HG03378 (cell line): ENCODE results near the gene SNX19.
"Not testable (repeated sequence)": the region's sequence is repeated elsewhere in the genome, so short reads cannot be mapped to it uniquely, and the experiment has no call there.

Experiments used
- ATAC-seq: cut with Tn5 transposase; IDR thresholded peaks from one replicate; pipeline ENCODE4 v1.9.1; 2021; ENCODE audit warnings: mild to moderate bottlenecking, moderate library complexity; ENCODE audit not compliant: unreplicated experiment

SNX19 gene, protein sequence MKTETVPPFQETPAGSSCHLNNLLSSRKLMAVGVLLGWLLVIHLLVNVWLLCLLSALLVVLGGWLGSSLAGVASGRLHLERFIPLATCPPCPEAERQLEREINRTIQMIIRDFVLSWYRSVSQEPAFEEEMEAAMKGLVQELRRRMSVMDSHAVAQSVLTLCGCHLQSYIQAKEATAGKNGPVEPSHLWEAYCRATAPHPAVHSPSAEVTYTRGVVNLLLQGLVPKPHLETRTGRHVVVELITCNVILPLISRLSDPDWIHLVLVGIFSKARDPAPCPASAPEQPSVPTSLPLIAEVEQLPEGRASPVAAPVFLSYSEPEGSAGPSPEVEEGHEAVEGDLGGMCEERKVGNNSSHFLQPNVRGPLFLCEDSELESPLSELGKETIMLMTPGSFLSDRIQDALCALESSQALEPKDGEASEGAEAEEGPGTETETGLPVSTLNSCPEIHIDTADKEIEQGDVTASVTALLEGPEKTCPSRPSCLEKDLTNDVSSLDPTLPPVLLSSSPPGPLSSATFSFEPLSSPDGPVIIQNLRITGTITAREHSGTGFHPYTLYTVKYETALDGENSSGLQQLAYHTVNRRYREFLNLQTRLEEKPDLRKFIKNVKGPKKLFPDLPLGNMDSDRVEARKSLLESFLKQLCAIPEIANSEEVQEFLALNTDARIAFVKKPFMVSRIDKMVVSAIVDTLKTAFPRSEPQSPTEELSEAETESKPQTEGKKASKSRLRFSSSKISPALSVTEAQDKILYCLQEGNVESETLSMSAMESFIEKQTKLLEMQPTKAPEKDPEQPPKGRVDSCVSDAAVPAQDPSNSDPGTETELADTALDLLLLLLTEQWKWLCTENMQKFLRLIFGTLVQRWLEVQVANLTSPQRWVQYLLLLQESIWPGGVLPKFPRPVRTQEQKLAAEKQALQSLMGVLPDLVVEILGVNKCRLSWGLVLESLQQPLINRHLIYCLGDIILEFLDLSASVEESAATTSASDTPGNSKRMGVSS

DNA sequence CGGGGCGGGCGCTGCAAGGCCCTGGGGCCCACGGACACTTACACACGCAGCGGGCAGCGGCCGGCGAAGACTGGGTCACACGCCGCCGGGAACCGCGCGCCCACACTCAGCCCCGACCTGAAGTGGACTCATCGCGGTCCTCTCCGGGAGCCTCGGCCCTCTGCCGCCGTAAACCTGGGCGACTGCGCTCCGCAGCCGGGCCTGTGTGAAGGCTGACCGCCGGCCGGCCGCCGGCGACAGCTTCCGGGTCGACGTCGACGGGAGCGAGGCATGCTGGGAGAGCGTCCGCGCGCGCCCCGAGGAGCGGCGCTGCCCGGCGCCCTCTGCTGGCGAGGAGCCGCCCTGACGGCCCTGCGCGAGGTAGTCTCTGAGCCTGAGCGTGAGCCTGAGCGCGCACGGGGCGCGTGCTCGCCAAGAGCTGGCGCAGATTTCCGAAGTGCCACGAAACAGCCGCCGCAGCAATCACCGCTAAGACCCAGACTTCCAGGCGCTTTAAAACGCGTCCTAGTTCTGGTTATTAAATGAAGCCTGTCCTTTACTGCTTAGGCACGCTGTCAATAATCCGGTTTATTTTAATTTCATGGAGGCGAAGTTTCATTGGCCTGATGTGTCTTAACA lies at the start of gene SNX19:
SNX19 (minus strand) TSS at position 242 of the 618 bp plus-strand sequence. CDS start 540 bp downstream, outside the sequence.
- peak; percentile 95 for ATAC-seq

DNA sequence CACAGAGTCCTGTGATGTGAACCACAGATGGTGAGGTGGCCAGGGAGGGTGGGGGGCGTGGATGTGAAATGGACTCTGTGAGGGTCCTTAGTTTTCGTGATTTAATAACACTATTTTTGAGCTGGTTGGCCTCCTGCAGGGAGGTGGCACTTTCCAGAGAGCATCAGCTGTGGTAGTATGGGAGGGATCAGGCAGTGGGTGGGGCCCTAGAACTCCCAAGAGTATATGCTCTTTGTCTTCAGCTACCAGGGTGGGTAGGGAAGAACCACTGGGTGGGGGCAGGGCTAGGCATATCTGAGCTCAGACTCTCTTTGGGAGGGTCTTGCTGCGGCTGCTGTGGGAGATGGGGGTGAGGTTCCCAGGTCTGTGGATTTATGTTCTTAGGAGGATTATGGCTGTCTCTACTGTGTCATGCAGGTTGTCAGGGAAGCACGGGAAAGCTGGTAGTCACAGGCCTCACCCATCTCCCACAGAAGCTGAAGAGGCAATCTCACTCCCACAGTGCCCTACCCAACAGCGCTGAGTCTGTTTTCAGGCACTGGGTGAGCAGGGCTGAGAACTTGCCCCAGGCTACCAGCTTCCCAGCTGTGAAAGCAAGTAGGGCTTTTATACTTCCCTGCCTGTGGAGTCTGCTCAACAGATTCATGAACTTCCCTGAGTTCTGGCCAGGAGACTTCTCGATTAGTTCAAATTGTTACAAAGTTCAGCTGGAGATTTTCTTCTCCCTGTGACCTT lies 47.9 kb upstream of the SNX19 start:
- no peak for ATAC-seq

DNA sequence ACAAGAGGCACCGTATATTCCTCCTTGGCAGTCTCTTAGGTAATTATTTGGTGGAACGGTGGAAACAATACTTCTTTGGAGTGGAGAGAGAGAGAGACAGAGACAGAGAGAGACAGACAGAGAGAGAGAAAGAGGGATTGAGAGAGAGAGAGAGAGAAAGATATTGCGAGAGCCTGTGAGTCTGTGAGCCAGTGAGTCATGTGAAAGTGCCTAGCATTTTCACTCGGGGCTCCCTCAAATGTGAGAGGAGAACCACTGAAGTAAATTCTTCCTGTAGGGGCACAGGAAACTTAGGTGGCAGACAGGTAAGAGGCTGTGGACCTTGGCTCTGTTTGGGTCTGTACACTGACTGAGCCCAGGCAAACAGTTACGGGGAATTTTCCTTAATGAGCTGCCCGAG lies 31.6 kb upstream of the SNX19 start:
- ATAC-seq: no peak

DNA sequence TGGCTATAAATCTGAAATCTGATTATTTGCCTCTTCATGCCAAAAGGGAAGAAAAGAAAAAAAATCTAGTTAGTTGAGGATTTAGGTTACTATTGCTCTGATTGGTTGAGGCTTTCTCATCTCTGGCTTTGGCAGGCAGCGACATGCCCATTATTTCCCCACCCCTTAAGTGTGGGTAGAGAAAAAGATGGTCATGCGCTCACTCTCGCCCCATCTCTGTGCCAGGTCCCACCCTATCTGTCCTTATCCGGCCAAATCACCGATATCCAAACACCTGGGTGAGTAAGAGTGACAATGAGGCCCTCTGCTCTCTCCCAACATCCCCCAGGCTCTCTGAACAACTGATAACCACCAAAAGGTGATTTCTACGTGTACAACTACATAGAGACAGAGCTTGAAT lies 31.2 kb upstream of the SNX19 start:
- ATAC-seq: no peak

DNA sequence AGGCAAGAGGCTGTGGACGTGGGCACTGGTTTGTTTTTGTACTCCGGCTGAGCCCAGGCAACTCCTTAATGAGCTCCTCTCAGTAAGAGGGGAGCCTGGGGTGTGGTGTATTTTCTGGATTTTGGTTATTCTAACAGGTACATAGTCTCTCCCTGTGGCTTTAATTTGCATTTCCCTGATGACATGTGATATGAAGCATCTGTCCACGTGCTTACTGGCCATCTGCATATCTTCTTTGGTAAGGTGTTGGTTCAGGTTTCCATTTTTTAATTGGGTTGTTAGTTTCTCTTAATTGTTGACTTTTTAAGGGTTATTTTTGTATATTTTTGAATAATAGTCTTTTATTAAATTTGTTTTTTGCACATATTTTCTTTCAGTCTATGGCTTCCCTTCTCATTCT lies 30.8 kb upstream of the SNX19 start:
- ATAC-seq: no peak

DNA sequence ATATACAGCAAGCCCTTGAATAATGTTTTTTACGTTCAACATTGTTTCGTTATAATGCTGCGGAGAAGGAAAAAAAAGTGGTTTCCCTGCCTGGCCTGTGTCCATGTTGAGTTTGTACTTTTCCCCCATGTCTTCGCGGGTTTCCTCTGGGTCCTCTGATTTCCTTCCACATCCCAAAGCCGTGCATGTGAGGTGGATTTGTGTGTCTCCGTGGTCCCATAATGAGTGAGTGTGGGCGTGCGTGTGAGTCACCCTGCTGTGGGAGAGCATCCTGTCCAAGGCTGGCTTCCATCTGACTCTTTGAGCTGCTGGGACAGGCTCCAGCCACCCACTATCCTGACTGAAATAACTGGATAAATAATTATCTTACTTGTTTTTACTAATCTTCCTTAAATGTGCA lies 29.6 kb upstream of the SNX19 start:
- no peak for ATAC-seq

DNA sequence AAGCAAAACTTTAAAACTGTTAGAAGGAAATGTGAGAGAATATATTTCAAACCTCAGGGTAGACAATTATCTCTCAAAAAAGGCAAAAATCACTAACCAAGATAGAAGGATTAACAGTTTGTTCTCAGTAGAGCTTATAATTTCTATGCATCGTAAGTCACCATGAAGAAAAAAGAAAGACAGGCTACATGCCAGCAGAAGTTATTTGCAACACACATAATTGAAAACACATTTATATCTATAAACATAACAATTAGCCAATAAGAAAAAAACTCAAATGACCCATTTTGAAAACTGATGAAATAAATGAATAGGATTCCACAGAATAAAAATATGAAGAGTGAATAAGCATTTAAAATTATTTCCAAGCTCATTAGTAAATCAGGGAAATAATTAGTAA lies 24.4 kb upstream of the SNX19 start:
- ATAC-seq: no peak

DNA sequence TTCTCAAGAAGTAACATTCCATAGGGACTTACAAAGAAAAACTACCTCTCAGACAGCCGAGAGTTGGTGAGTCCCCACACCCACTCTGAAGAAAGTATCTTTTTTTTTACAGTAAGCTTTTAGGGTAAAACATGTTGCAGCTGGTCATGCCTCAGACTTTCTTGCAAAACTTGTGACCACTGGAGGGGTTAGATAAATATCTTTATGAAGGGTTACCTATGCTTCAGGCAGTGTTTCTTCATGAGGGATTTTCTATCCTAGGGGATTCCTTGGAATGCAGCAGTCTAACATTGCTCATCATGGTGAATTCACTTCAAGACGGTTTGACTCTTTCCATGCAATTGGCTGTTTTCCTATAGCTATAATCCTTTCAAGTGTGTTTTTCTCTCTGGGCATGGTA lies 20.8 kb upstream of the SNX19 start:
- ATAC-seq: no peak

DNA sequence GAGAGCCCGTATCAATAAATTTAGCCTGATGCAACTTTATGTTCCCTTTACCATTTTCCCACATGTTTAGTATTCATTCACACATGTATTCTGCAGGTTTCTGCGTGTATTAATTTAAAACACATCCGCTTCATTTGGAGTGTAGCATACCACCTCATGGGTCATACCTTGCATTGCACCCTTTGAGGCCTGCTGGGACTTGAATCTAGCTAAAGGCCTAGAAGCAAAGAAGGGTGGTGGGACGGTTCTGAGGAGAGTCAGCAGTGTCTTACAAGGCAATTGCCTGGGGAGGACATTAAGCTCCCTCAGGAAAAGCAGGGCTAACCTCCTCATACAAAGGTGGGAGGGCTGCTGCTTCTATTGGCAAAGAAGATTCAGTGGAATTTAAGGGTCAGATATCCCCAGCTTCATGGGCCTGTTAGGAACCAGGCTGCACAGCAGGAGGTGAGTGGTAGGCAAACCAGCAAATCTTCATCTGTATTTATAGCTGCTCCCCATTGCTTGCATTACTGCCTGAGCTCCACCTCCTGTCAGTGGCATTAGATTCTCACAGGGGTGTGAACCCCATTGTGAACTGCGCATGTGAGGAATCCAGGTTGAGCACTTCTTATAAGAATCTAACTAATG lies 15.9 kb upstream of the SNX19 start:
- ATAC-seq: no peak

DNA sequence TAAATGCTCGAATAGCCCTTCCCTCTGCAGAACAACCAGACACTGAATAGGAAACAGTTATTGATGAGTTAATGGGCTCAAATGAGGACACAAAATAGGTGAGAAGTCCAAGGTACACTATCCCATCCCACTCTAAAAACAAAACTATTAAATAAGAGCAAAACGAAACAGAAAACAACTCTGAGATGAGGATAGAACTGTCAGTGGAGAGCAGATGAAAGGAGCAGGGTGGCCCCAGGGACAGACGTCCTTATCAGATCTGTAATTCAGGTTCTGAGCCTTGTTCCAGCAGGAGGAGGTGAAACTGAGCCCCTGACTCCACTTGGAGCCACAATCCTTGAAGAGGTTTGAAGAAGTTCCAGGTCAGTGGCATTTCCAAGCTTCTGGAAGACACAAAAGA lies 8.5 kb upstream of the SNX19 start:
- ATAC-seq: no peak

DNA sequence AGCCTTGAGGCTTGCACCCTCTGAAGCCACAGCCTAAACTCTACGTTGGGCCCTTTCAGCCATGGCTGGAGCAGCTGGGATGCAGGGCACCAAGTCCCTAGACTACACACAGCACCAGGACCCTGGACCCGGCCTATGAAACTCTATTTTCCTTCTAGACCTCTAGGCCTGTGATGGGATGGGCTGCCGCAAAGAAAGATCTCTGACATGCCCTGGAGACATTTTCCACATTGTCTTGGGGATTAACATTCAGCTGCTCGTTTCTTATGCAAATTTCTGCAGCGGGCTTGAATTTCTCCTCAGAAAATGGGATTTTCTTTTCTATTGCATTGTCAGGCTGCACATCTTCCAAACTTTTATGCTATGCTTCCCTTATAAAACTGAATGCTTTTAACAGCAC lies 4.3 kb upstream of the SNX19 start:
- ATAC-seq: not testable (repeated sequence)

DNA sequence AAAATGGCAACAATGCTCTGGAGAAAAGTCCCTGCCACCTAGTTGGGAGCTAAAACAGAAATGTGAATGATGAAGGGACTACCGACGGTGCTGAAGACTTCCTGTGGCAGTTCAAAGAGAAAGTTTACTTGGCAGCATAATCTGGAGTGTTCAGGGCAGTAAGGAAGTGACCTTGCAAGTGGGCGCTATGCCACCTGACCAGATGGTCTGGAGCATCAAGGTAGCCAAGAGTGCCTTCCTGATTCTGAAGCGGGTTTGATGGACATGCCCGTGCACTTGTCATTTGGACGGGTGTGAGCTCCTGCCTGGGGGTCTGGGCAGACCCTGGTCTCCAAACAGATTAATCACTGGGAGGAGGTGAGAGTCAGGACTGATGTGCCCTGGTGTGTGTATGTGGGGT lies 1.8 kb upstream of the SNX19 start:
- ATAC-seq: no peak

DNA sequence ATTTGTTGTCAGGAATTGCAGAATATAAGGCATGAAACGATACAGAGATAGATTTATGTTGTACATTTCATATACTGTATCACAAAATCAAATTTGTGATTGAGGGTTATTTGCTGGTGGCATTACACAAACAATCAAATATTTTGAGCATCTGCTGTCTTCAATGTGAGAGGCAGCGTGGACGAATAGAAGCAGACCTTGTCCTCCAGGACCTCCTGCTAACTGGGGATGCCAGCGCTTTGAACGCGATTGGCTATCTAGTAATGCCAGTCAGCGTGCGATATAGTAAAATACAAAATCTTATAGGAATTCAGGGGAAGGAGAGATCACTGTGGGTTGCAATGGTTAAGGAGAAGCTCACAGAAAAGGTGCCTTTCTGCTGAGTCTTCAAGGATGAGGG lies 631 bp upstream of the SNX19 start:
- no peak for ATAC-seq

DNA sequence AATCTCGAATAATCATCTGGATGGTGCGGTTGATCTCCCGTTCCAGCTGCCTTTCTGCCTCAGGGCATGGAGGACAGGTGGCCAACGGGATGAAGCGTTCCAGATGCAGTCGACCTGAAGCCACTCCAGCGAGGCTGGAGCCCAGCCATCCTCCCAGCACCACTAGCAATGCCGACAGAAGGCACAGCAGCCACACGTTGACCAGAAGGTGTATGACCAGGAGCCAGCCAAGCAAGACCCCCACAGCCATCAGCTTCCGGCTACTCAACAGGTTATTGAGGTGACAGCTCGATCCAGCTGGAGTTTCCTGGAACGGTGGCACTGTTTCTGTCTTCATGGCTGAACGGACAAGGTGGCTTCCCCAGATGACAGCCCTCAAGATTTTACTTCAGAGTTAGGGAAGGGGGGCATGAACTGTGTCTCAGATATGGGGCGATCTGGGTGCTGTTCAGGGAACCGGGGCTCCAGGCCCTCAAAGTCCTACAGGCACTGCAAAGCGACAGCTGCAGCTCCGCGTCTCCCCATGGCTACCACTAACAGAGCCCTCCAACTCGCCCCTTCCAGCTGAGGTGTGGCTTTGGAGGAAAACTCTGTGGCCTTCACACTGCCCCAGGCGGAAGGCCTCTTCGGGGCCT lies 559 bp downstream of the SNX19 start:
- ATAC-seq: no peak

DNA sequence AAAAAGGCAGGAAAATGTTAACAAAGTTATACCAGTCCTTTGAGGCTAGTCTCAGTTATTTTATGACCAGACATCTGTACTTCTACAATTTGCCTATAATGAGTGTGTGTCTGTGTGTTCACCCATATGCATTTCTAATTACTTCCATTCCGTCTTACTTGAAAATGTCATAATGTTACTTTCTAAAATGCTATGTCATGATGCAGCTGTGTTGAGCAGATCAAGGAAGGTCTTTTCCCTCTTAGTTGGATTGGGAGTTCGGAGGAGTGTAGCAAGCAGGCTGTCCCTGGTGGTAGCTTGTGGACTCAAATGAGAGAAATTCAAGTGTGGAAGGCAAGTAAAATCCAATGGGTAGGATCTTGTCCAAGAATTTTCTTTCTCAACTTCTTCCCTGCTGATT lies 3.0 kb downstream of the SNX19 start:
- no peak for ATAC-seq

DNA sequence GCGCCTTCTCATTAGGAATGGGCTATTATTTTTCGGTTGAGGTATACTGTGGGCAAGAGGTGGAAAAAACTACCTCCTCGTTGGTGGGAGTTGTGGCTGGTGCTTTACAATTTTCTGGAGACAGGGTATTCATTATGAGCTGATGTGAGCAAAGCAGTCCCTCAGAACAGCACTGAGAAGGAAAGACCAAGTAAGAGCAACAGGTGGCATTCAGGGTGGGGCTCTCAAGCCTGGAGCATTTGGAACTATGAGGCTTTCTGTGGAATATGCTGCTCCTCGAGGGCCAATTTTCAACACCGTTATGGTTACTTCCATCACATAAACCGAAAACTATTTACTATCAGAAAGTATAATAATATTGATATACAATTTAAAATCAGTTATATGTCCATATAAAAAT lies 3.7 kb downstream of the SNX19 start:
- no peak for ATAC-seq

DNA sequence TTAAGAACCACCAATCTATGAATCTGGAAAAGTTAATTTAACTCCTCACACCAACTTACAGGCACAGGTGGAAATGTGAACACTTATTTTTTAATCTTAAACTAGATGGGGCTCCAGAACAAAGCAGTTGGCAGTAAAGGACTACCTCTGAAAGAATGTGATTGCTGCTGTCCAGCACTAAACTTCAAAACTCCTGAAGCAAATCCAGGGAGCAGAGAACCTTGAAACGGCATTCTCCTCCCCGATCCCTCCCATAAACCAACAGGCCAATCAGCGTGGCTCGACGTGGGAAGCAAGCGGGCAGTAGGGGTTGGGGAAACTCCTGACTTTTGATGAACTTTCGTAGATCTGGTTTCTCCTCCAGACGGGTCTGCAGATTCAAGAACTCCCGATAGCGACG lies 5.0 kb downstream of the SNX19 start:
- no peak for ATAC-seq

DNA sequence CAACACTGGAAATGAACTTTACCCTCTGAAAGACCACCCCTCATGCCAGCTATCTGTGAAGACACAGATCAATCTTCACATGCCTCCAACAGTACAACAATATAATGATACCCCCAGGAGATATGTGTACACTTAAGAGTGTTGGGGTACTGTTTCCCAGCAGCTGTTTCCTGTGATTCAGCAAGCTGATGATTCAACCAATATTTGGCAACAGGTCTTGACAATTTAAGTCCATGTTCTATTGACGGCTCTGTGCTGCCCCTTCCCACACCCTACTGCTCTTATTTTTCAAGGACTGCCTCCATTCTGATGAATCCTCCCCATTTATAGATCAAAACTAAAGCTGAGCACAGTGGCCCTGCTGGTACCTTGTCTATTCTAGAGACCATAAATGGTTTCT lies 6.6 kb downstream of the SNX19 start:
- no peak for ATAC-seq

DNA sequence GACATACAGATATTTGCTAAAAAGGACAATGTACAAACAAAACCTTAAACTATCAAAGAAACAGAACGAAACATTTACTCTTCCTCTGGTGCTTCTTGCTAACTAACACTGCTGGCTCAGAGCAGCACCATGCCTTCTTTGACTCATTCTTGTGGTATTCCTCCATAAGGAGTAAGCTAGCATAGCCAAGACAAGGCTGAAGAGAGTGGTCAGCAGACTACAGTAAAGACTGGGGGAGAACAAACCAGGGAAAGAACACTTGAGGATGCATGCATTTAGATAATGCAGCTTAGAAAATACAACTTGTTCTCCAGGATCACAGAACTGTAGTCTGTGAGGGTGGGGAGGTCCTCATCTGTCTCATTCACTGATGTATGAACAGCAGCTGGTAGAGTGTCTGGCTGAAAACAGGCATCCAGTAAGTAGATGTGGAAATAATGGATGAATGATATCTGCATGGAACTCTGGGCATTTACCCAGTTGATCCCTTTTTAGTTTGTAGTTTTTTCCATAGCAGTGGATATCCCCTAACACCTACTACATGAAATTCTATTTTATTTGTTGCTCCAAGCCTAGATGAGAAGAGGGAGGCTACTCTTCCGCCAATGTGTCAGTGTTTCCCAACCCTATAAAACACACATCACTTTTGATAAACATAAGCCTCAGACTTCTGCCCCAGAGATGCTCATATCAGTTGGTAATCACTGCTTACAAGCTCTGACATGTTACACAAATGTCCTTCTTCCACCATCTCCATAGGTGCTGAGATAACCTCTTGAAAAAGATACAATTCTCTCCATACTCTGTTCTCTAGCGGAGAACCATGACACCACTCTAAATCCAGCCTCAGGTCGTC lies 7.3 kb downstream of the SNX19 start:
- no peak for ATAC-seq
